ENCODE data around the gene SLC9A8.

DNA sequence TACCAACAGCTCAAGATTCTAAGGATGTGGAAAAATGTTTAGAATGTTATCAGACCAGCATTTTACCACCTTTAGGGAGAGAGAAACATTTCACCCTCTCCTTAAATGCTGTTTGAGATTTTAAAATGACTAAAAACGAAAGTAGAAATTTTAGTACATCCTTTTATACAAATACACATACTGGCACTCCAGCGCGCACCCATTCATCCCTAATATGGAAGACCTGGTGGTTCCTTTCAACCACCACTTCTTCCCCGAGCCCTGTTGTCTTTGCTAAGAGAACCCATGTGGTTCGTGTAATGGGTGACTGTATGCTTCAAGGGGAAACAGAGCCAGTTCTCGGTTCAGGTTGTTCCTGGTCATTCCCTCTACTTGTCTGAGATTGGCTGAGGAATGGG lies 81.4 kb downstream of the SLC9A8 start:
- no peak for TF ChIP-seq POLR2A (IDR thresholded peaks at IDR 0.05)
- TF ChIP-seq, protein P1, sequence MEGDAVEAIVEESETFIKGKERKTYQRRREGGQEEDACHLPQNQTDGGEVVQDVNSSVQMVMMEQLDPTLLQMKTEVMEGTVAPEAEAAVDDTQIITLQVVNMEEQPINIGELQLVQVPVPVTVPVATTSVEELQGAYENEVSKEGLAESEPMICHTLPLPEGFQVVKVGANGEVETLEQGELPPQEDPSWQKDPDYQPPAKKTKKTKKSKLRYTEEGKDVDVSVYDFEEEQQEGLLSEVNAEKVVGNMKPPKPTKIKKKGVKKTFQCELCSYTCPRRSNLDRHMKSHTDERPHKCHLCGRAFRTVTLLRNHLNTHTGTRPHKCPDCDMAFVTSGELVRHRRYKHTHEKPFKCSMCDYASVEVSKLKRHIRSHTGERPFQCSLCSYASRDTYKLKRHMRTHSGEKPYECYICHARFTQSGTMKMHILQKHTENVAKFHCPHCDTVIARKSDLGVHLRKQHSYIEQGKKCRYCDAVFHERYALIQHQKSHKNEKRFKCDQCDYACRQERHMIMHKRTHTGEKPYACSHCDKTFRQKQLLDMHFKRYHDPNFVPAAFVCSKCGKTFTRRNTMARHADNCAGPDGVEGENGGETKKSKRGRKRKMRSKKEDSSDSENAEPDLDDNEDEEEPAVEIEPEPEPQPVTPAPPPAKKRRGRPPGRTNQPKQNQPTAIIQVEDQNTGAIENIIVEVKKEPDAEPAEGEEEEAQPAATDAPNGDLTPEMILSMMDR (IDR thresholded peaks at IDR 0.05) = no peak

Measured in adrenal gland (tissue), 5 donors.